LNCAP (cell line): Measurements from ENCODE around the gene SHC3.

ENCODE experiments used
- TF ChIP-seq, protein P1 (sequence below): fragments of 450-650 bp; IDR thresholded peaks from 2 replicates; pipeline ENCODE4 v1.5.1; 2017; ENCODE audit warnings: mild to moderate bottlenecking

Gene SHC3

DNA sequence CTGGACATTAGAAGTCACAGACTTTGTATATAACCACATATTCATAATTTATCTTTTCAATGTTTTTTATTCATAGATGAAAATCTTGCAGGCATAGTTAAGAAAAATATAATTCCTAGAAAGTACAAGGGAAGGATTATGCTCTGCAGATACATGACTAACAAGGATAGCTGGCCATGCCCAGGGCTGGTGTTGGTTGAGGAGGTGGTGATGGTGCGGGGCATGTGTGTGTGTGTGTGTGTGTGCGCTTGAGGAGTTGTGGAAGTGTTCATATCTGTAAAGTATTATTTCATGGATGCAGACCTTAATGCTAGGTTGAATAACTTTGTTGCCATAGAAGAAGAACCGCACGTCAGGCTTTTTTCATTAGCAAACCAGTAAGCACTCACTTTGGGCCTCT lies 186.1 kb downstream of the SHC3 start:
- TF ChIP-seq, protein P1, sequence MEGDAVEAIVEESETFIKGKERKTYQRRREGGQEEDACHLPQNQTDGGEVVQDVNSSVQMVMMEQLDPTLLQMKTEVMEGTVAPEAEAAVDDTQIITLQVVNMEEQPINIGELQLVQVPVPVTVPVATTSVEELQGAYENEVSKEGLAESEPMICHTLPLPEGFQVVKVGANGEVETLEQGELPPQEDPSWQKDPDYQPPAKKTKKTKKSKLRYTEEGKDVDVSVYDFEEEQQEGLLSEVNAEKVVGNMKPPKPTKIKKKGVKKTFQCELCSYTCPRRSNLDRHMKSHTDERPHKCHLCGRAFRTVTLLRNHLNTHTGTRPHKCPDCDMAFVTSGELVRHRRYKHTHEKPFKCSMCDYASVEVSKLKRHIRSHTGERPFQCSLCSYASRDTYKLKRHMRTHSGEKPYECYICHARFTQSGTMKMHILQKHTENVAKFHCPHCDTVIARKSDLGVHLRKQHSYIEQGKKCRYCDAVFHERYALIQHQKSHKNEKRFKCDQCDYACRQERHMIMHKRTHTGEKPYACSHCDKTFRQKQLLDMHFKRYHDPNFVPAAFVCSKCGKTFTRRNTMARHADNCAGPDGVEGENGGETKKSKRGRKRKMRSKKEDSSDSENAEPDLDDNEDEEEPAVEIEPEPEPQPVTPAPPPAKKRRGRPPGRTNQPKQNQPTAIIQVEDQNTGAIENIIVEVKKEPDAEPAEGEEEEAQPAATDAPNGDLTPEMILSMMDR = no peak

GRCh38 chr9:88991066-88992034 lies 187.3 kb downstream of the SHC3 start, which contains the start of gene S1PR3:
Gene S1PR3 (plus strand): TSS chr9:88991468. CDS start chr9:89001201, 9,733 bp downstream.
- TF ChIP-seq, protein P1 = peak; percentile 37; the same call in 1 of the 2 replicates

DNA sequence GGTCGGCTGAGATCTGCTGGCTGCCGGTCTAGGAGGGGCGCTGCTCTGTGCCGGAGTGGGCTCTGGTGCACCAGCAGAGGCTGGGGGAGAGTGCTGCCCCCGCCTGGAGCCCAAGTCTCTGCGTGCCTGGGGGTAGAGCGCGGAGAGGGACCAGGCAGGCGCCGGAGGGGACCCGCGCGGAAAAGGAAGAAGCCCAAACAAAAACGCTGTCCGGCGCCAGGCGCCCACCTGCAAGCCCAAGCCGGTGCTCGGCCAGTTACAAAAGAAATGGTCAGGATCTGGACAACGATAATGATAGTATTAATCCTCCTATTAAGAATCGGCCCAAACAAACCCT lies 187.9 kb downstream of the SHC3 start:
- TF ChIP-seq, protein P1 = no peak

- TF ChIP-seq, protein P1 = no peak
Observed at GRCh38 chr9:88990041-88990728, 188.4 kb downstream of the SHC3 start.

- TF ChIP-seq, protein P1 = no peak
Observed at GRCh38 chr9:88988796-88989641, 189.6 kb downstream of the SHC3 start.

GRCh38 chr9:88987661-88988060 lies 191.0 kb downstream of the SHC3 start:
- TF ChIP-seq, protein P1 = no peak

GRCh38 chr9:88986776-88987175 lies 191.8 kb downstream of the SHC3 start:
- TF ChIP-seq, protein P1 = no peak
